Activated T-cell treated with anti-CD3 and anti-CD28 coated beads, Interleukin-2, amount 50 U/mL, for 4 hours (primary cell): ENCODE data around the gene ZNF217. TPM values are rescaled to one million over a fixed set of nuclear protein-coding genes. Genes with fewer than 3 reads are reported as not detected.
"Not testable (repeated sequence)": the region's sequence is repeated elsewhere in the genome, so short reads cannot be mapped to it uniquely, and the experiment has no call there.

Experiments used
- ATAC-seq, 2 donors: fragments of 200-7000 bp; cut with Tn5 transposase; one replicate each; pipeline ENCODE4 v1.10.0; 2021
- DNase-seq: peaks from one replicate; pipeline ENCODE4 v3.0.0-alpha.2; 2020
- H3K27me3 Mint-ChIP-seq: one replicate; pipeline ENCODE4 v1.8.0; 2021; ENCODE audit warnings: low read depth, mixed read lengths
- H3K36me3 Mint-ChIP-seq: one replicate; pipeline ENCODE4 v1.8.0; 2022; ENCODE audit warnings: mixed read lengths; ENCODE audit not compliant: insufficient read depth
- H3K4me1 Mint-ChIP-seq: one replicate; pipeline ENCODE4 v1.8.0; 2021; ENCODE audit warnings: low read depth, mixed read lengths
- H3K4me3 Mint-ChIP-seq: one replicate; pipeline ENCODE4 v1.8.0; 2021; ENCODE audit warnings: mild to moderate bottlenecking, moderate library complexity, mixed read lengths
- H3K9me3 Mint-ChIP-seq: one replicate; pipeline ENCODE4 v1.8.0; 2021; ENCODE audit warnings: mixed read lengths
- total RNA-seq, 3 donors: library from RNA; stranded (reverse); gene quantifications; one replicate each; pipeline ENCODE4 v1.2.1, GENCODE V29; 2021

Gene ZNF217
- total RNA-seq, 3 donors from 2014 or later, result 25.9 to 27.8 (median 26.4) TPM

DNA sequence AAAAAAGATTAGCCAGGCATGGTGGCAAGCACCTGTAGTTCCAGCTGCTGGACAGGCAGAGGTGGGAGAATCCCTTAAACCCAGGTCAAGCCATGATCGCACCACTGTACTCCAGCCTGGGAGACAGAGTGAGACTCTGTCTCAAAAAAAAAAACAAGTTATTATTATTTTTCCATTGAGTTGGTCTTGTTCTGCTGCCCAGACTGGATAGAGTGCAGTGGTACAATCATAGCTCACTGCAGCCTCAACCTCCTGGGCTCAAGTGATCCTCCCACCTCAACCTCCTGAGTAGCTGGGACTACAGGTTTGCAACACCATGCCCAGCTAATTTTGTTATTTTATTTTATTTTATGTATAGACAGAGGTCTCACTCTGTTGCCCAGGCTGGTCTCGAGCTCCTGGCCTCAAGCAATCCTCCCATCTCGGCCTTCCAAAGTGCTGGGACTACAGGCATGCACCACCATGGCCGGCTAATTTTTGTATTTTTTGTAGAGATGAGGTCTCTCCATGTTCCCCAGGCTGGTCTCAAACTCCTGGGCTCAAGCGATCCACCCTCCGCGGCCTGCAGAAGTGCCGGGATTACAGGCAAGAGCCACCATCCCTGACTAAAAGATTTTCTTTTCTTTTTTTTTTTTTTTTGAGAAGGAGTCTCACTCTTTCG is 31.4 kb downstream of the ZNF217 start:
- DNase-seq, H3K36me3 Mint-ChIP-seq, H3K4me3 Mint-ChIP-seq, ATAC-seq, H3K4me1 Mint-ChIP-seq, H3K9me3 Mint-ChIP-seq, H3K27me3 Mint-ChIP-seq: not testable (repeated sequence)

DNA sequence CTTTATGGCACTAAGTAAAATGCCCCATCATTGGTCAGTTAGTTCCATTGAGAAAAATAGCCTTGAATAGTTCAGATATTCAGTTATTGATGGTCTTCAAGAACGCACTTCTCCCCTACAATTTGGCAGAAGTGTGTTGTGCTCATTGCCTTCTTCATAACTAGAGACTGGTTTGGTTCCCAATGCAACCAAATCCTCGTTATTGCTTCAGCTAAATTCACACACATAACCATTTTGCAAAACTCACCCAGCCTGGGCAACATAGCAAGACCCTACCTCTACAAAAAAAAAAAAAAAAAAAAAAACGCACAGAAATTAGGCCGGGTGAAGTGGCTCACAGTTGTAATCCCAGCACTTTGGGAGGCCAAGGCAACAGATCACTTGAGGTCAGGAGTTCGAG is 32.1 kb downstream of the ZNF217 start:
- no peak for DNase-seq
- Mint-ChIP-seq H3K4me3 (no peak overlapping the region), H3K9me3 (no peaks in the 10 kb centered on the region), H3K27me3 (no peaks in the 10 kb centered on the region), H3K36me3 (peaks cover 7% of the 10 kb centered on the region), H3K4me1 (no peaks in the 10 kb centered on the region)
- ATAC-seq, result no peak

DNA sequence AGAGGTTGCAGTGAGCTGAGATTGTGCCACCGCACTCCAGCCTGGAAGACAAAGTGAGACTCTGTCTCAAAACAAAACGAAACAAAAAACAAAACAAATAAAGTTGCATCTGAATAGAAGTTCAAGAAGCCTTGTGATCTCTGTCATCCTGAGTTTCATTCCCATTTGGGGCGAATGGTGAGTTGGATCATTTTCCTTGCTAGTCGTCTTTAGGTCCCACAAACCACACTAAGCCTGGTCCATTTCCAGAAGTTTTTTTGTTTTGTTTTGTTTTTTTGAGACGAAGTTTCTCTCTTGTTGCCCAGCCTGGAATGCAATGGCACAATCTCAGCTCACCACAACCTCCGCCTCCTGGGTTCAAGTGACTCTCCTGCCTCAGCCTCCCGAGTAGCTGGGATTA is 33.8 kb downstream of the ZNF217 start:
- no peaks in the 10 kb centered on the region for H3K4me1 Mint-ChIP-seq

DNA sequence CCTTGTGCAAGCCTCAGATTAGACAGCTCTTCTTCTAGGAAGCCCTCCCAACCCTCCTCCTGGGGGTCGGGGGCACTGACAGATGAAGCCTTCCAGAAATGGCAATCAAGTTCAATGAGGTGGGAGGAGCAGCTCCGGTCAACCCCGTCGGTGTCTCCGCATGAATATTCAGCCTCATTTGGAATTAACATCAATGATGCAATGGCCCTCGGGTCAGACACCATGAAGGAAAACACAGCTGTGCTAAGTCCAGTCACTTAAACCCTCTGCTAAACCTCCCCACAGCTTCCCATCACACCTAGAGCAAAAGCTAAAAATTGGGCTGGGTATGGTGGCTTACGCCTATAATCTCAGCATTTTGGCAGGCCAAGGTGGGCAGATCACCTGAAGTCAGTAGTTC is 36.5 kb downstream of the ZNF217 start:
- no peak overlapping the region for H3K4me3 Mint-ChIP-seq
- ATAC-seq (no peak), DNase-seq (no peak)
- H3K27me3 Mint-ChIP-seq, result no peaks in the 10 kb centered on the region
- H3K9me3 Mint-ChIP-seq, result no peaks in the 10 kb centered on the region
- H3K4me1 Mint-ChIP-seq, result no peaks in the 10 kb centered on the region
- peaks cover 4% of the 10 kb centered on the region for H3K36me3 Mint-ChIP-seq

More for the DNA sequence above, 33.8 kb downstream of the ZNF217 start:
- no peaks in the 10 kb centered on the region for H3K9me3 Mint-ChIP-seq
- DNase-seq (no peak), ATAC-seq (no peak)
- peaks cover 4% of the 10 kb centered on the region for H3K36me3 Mint-ChIP-seq
- no peaks in the 10 kb centered on the region for H3K27me3 Mint-ChIP-seq
- no peak overlapping the region for H3K4me3 Mint-ChIP-seq

DNA sequence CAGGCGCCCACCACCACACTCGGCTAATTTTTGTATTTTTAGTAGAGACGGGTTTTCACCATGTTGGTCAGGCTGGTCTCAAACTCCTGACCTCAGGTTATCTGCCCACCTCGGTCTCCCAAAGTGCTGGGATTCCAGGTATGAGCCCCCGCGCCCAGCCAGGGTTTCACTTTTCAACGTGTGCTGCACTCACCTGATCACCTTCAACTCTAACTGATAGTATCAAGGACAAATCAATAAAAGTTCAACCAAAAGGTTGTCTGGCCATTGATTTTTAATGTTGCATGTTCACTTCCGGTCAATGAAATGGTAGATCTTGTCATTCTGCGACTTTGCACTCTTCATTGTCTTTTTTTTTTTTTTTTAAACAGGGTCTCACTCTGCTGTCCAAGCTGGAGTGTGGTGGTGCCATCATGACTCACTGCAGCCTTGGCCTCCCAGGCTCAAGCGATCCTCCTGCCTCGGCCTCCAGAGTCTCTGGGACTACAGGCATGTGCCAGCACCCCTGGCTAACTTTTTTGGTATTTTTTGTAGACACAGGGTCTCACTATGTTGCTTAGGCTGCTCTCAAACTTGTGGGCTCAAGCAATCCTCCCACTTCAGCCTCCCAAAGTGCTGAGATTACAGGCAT is 37.3 kb downstream of the ZNF217 start:
- Mint-ChIP-seq H3K9me3 (no peaks in the 10 kb centered on the region), H3K4me3 (no peak overlapping the region), H3K36me3 (peaks cover 4% of the 10 kb centered on the region), H3K27me3 (no peaks in the 10 kb centered on the region), H3K4me1 (no peaks in the 10 kb centered on the region)
- DNase-seq (no peak), ATAC-seq (no peak)

DNA sequence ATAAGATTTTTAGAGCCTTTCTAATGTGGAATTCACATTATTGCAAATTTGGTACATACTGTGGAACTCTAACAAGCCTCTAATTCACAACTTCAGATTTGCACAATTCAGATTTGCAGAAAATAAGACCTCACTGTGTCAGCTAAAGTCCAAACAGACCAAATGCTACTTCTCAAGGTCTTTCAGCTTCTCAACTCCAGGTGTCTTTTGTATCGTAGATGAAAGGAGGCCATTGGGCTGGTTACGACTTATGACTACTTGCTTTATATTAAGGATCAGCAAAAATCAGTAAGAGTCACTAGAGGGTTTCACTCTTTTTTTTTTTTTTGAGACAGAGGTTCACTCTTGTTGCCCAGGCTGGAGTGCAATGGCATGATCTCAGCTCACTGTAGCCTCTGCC is 37.8 kb downstream of the ZNF217 start:
- H3K4me1 Mint-ChIP-seq, result no peaks in the 10 kb centered on the region
- DNase-seq, result no peak
- no peaks in the 10 kb centered on the region for H3K9me3 Mint-ChIP-seq
- H3K27me3 Mint-ChIP-seq, result no peaks in the 10 kb centered on the region
- H3K4me3 Mint-ChIP-seq, result no peak overlapping the region
- no peak for ATAC-seq
- peaks cover 4% of the 10 kb centered on the region for H3K36me3 Mint-ChIP-seq

DNA sequence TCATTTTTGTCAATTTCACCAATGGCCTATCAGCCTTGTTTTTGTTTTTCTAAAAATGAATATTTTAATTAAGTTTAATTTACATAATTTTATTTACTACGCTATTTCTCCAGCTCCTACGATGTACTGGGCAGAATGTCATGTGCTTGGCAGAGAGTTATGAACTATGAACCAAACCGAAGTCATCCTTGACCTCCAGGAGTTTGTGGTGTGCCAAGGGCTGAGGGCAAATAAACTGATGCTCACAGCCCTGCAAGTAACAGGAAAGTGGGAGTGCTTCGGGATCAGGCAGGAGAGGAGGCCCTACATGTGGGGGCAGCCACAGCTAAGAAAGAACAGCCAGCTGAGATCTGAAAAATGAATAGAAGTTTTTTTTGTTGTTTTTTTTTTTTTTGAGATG is 38.6 kb downstream of the ZNF217 start:
- no peaks in the 10 kb centered on the region for H3K4me1 Mint-ChIP-seq
- no peaks in the 10 kb centered on the region for H3K9me3 Mint-ChIP-seq

DNA sequence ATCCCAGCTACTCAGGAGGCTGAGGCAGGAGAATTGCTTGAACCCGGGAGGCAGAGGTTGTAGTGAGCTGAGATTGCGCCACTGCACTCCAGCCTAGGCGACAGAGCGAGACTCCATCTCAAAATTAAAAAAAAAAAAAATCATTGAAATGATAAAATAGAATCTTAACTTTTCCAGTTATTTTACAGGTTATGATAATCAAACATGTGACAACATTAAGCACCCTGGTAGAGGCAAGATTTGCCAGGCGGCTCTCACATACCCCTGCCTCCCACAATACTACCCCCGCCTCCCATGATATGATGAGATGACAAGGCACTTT is 41.1 kb downstream of the ZNF217 start:
- not testable (repeated sequence) for H3K27me3 Mint-ChIP-seq, H3K9me3 Mint-ChIP-seq, H3K36me3 Mint-ChIP-seq, DNase-seq, H3K4me1 Mint-ChIP-seq, ATAC-seq, H3K4me3 Mint-ChIP-seq

More for the DNA sequence above, 38.6 kb downstream of the ZNF217 start:
- H3K27me3 Mint-ChIP-seq, result no peaks in the 10 kb centered on the region
- ATAC-seq, result no peak
- DNase-seq, result no peak
- H3K36me3 Mint-ChIP-seq, result peaks cover 4% of the 10 kb centered on the region
- H3K4me3 Mint-ChIP-seq, result no peak overlapping the region

DNA sequence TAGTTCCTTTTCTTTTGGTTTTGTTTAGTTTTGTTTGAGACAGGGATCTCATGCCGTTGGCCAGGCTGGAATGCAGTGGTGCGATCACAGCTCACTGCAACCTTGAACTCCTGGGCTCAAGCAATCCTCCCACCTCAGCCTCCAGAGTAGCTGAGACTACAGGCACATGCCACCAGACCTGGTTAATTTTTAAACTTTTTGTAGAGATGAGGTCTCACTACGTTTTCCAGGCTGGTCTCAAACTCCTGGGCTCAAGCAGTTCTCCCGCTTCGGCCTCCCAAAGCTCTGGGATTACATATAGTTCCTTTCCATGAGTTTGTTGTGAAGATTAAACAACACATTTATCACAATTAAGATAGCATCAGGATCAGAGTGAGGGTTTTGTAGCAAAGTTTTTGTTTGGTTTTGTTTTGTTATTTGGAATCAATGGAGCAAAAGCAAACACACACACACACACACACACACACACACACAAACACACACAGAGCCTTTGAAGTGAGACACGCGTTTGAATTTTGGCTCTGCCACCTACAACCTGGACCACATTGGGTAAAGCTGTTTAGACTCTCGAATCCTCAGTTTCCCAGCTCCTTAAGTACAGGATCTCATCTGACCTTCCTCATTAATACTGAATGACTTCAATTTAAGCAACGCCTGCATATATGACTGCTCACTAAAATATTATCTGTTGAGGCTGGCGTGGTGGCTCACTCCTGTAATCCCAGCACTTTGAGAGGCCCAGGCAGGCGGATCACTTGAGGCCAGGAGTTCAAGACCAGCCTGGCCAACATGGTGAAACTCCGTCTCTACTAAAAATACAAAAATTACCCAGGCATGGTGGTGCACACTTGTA is 41.7 kb downstream of the ZNF217 start:
- H3K4me1 Mint-ChIP-seq, H3K4me3 Mint-ChIP-seq, H3K36me3 Mint-ChIP-seq, H3K27me3 Mint-ChIP-seq, ATAC-seq, H3K9me3 Mint-ChIP-seq, DNase-seq: not testable (repeated sequence)

DNA sequence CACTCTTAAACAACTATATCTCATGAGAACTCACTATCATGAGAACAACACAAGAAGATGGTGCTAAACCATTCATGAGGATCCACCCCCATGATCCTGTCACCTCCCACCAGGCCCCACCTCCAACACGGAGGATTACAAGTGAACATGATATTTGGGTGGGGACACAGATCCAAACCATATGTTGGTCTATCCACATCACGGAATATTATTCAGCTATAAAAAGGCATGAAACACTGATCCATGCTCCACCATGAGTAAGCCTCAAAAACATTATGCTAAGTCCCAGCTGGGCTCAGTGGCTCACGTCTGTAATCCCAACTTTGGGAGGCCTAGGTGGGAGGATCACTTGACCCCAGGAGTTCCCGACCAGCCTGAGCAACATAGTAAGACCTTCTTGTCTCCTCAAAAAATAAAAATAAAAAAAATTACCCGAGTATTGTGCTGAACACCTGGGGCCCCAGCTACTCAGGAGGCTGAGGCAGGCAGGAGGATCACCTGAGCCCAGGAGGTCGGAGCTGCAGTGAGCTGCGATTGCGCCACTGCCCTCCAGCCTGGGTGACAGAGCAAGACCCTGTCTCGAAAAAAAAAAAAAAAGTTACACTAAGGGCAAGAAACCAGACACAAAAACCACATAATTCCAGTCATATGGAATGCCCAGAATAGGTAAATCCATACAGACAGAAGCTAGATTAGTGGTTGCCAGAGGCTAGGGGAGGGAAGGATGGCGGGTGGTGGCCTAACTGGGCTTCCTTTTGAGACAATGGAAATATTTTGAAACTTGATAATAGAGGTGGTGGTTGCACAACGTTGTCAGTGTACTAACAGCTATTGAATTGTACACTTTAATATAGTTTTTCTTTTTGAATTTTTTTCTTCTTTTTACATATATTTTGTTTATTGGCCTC is 43.1 kb downstream of the ZNF217 start:
- DNase-seq, result no peak
- Mint-ChIP-seq H3K27me3 (no peaks in the 10 kb centered on the region), H3K4me1 (peaks cover 5% of the 10 kb centered on the region), H3K9me3 (no peaks in the 10 kb centered on the region), H3K4me3 (no peak overlapping the region), H3K36me3 (no peaks in the 10 kb centered on the region)
- no peak for ATAC-seq

DNA sequence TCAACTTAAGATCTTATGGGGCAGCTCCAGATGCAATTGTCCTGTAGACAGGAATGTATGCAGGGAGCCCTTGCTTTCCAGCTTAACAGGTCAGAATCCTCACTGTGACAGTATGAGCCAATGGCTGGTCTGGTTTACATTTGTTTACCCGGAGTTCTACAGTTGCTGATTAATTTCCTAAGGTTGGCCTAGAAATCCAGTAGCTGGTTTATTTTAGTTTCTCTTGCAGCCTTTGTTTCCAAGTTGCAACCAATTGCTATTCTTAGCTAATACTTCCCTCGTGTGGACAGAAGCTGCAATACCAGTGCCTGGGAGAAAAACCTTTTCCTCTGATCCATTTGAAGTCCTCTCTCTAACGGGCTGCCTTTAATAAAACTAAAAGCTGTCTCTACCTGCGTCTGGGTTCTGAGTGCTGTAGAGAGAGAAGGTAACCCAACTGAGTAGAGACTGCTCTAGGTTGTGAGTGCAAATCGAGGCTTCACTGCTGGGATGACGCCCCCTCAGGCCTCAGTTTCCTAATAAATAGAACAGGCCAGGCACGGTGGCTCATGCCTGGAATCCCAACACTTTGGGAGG is 45.9 kb downstream of the ZNF217 start:
- peak; percentile 40 to 62 for ATAC-seq
- peaks cover 5% of the 10 kb centered on the region for H3K4me1 Mint-ChIP-seq
- DNase-seq, result peak; percentile 12
- H3K4me3 Mint-ChIP-seq, result no peak overlapping the region
- H3K9me3 Mint-ChIP-seq, result no peaks in the 10 kb centered on the region
- no peaks in the 10 kb centered on the region for H3K27me3 Mint-ChIP-seq
- H3K36me3 Mint-ChIP-seq, result no peaks in the 10 kb centered on the region

DNA sequence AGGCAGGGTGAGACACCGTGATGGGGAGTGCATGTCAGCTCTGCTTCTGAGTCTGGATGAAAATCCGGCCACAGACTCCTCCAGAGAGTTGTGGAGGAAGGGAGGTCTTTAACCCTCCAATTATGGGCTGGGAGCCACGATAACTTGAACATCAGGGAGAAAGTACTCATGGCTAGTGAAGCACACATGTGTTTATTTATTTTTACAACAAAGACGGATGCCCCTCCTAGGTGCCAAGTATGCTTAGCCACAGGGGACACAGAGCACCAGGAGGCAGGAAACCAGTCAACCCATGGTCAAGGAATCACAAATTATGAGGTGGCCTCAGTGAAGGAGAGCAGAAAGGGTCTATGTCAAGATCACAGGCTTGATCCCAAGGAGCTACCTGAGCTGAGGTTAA is 54.1 kb downstream of the ZNF217 start:
- DNase-seq, result no peak
- H3K9me3 Mint-ChIP-seq, result no peaks in the 10 kb centered on the region
- ATAC-seq, result no peak
- no peaks in the 10 kb centered on the region for H3K4me1 Mint-ChIP-seq
- no peaks in the 10 kb centered on the region for H3K36me3 Mint-ChIP-seq
- no peak overlapping the region for H3K4me3 Mint-ChIP-seq
- no peaks in the 10 kb centered on the region for H3K27me3 Mint-ChIP-seq

DNA sequence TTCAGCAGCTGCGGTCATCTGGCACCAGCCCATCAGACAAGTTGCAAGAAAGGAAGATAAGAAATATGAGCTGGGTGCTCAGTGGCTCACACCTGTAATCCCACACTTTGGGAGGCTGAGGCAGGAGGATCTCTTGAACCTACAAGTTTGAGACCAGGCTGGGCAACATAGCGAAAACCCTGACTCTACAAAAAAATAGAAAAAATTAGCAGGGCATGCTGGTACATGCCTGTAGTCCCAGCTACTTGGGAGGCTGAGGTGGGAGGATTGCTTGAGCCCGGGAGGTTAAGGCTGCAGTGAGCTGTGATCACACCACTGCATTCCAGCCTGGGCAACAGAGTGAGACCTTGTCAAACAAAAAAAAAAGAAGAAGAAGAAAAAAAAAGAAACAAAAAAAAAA is 57.3 kb downstream of the ZNF217 start:
- not testable (repeated sequence) for H3K27me3 Mint-ChIP-seq, ATAC-seq, H3K9me3 Mint-ChIP-seq, H3K4me3 Mint-ChIP-seq, H3K4me1 Mint-ChIP-seq, H3K36me3 Mint-ChIP-seq, DNase-seq

DNA sequence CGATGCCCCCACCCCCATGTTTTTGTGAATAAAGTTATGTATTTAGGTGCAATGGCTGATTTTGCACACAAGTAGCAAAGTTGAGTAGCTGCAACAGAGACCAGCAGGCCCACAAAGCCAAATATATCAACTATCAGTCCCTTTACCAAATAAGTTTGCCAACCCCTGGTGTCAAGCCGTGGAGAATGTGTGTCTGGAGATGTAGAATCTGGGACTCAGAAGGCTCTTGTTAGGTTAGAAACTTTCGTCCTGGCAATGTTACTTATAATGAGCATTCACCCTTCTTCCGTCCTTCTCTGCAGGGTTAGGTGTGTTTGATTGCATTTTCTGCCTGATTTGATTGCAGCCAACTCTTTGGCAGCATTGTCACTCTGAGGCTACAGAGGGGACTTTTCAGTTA is 57.8 kb downstream of the ZNF217 start:
- ATAC-seq, result no peak
- H3K9me3 Mint-ChIP-seq, result no peaks in the 10 kb centered on the region
- H3K36me3 Mint-ChIP-seq, result no peaks in the 10 kb centered on the region
- no peaks in the 10 kb centered on the region for H3K27me3 Mint-ChIP-seq
- H3K4me3 Mint-ChIP-seq, result no peak overlapping the region
- no peaks in the 10 kb centered on the region for H3K4me1 Mint-ChIP-seq
- no peak for DNase-seq
